ENCODE data around the gene CHRNG. TPM values are rescaled to one million over a fixed set of nuclear protein-coding genes. Genes with fewer than 3 reads are reported as not detected.
A peak's percentile ranks its signal among the peaks of the same experiment; 100 is the strongest.

Gene CHRNG
- total RNA-seq, 4 donors from 2014 or later, result not detected

GRCh38 chr2:232550354-232551249 is 11.1 kb downstream of the CHRNG start, which contains the start of the genes EIF4E2 and TIGD1:
Gene EIF4E2, plus strand, starts transcription at chr2:232550689. Its CDS starts 36 bp downstream, at chr2:232550725.
Gene TIGD1, minus strand, starts transcription at chr2:232550557. Its CDS starts 675 bp downstream, at chr2:232549882.
- WGBS, 2 donors (ENCODE audit: low coverage in 1 of 2), result 1% methylated on average over 59 of the region's 81 CpGs; no CpG with 5 or more reads in 1 of the 2 donors
- Histone ChIP-seq H3K27me3 (no peaks in the 10 kb centered on the region), H3K4me1 (peaks cover 7 to 31% (median 17%) of the 10 kb centered on the region in 4 donors), H3K27ac (peak within 1 kb of the TSS; percentile 96 to 100 (median 98)), H3K36me3 (no peaks in the 10 kb centered on the region), H3K4me3 (peak within 1 kb of the TSS; percentile 69 to 96 (median 88)), H3K9me3 (no peaks in the 10 kb centered on the region)
- peak; percentile 87 for TF ChIP-seq POLR2A (IDR thresholded peaks at IDR 0.05)
- no peak for TF ChIP-seq EP300 (IDR thresholded peaks at IDR 0.05; ENCODE audit: low read depth)
- peak in 4 of 5 experiments; percentile 28 to 82 (median 48) for TF ChIP-seq CTCF (IDR thresholded peaks at IDR 0.05)
- peak; percentile 64 to 89 (median 81) for TF ChIP-seq POLR2AphosphoS5 (IDR thresholded peaks at IDR 0.05)
- peak; percentile 95 for DNase-seq
- intact Hi-C loops (cut with DNase I; ENCODE audit: low total_unique reads), result no loop called here
- in situ Hi-C loops (cut with MboI; ENCODE audit: low pct_ligation_motif_present in 1 of 4, low pct_unique_long_range_greater_than_20kb in 1 of 4, low sequenced_read_pairs in 3 of 4), result no loop called here

GRCh38 chr2:232551250-232551638 is 11.8 kb downstream of the CHRNG start:
- Histone ChIP-seq H3K4me1 (peaks cover 7 to 31% (median 17%) of the 10 kb centered on the region in 4 donors), H3K27ac (peak overlapping the region; percentile 96 to 100 (median 98)), H3K27me3 (no peaks in the 10 kb centered on the region), H3K4me3 (peak overlapping the region; percentile 69 to 96 (median 88)), H3K36me3 (no peaks in the 10 kb centered on the region), H3K9me3 (no peaks in the 10 kb centered on the region)
- TF ChIP-seq POLR2AphosphoS5 (IDR thresholded peaks at IDR 0.05) (no peak), POLR2A (IDR thresholded peaks at IDR 0.05) (no peak), EP300 (IDR thresholded peaks at IDR 0.05; ENCODE audit: low read depth) (no peak), CTCF (IDR thresholded peaks at IDR 0.05) (no peak)
- intact Hi-C loops (cut with DNase I; ENCODE audit: low total_unique reads), result no loop called here
- 2 to 12% methylated on average over 7 of the region's 7 CpGs for WGBS, 2 donors (ENCODE audit: low coverage in 1 of 2)
- in situ Hi-C loops (cut with MboI; ENCODE audit: low pct_ligation_motif_present in 1 of 4, low pct_unique_long_range_greater_than_20kb in 1 of 4, low sequenced_read_pairs in 3 of 4), result no loop called here
- no peak for DNase-seq

GRCh38 chr2:232551776-232552175 is 12.3 kb downstream of the CHRNG start:
- DNase-seq, result no peak
- Histone ChIP-seq H3K9me3 (no peaks in the 10 kb centered on the region), H3K4me1 (peaks cover 7 to 31% (median 17%) of the 10 kb centered on the region in 4 donors), H3K36me3 (peaks cover 0 to 5% (median 0%) of the 10 kb centered on the region in 4 donors), H3K27me3 (no peaks in the 10 kb centered on the region), H3K27ac (peak overlapping the region in 2 of 4 donors; percentile 96 to 100), H3K4me3 (peak overlapping the region in 3 of 4 donors; percentile 69 to 95 (median 82))
- no peak for TF ChIP-seq CTCF (IDR thresholded peaks at IDR 0.05)
- in situ Hi-C loops (cut with MboI; ENCODE audit: low pct_ligation_motif_present in 1 of 4, low pct_unique_long_range_greater_than_20kb in 1 of 4, low sequenced_read_pairs in 3 of 4), result no loop called here
- intact Hi-C loops (cut with DNase I; ENCODE audit: low total_unique reads), result no loop called here
- 90 to 93% methylated on average over 2 to 4 of the region's 4 CpGs for WGBS, 2 donors (ENCODE audit: low coverage in 1 of 2)

GRCh38 chr2:232556426-232556825 is 16.9 kb downstream of the CHRNG start:
- no peak for DNase-seq
- Histone ChIP-seq H3K4me3 (no peak overlapping the region), H3K4me1 (peaks cover 4 to 20% (median 9%) of the 10 kb centered on the region in 4 donors), H3K27me3 (no peaks in the 10 kb centered on the region), H3K36me3 (peaks cover 0 to 40% (median 9%) of the 10 kb centered on the region in 4 donors), H3K27ac (no peak overlapping the region), H3K9me3 (no peaks in the 10 kb centered on the region)
- 82 to 87% methylated on average over 3 of the region's 3 CpGs for WGBS, 2 donors (ENCODE audit: low coverage in 1 of 2)
- no peak for TF ChIP-seq POLR2AphosphoS5 (IDR thresholded peaks at IDR 0.05)
- TF ChIP-seq CTCF (IDR thresholded peaks at IDR 0.05), result no peak
- TF ChIP-seq POLR2A (IDR thresholded peaks at IDR 0.05), result no peak
- TF ChIP-seq EP300 (IDR thresholded peaks at IDR 0.05; ENCODE audit: low read depth), result no peak
- intact Hi-C loops (cut with DNase I; ENCODE audit: low total_unique reads) (no loop called here), in situ Hi-C loops (cut with MboI; ENCODE audit: low pct_ligation_motif_present in 1 of 4, low pct_unique_long_range_greater_than_20kb in 1 of 4, low sequenced_read_pairs in 3 of 4) (no loop called here)
